Mucosa of rectum (tissue), 2 donors: ENCODE data around the gene BATF3.
"Not testable (repeated sequence)": the region's sequence is repeated elsewhere in the genome, so short reads cannot be mapped to it uniquely, and the experiment has no call there.

ENCODE experiments used
- H3K27ac ChIP-seq, 2 donors: one replicate each; pipeline ENCODE4 v1.7.0; 2013; ENCODE audit warnings: inconsistent platforms in 2 of 2, low read depth in 2 of 2, low read length in 2 of 2
- H3K27me3 ChIP-seq, 2 donors: one replicate each; pipeline ENCODE4 v1.7.0; 2013; ENCODE audit warnings: low read length in 2 of 2; ENCODE audit not compliant: control insufficient read depth in 2 of 2, insufficient read depth in 2 of 2
- H3K36me3 ChIP-seq, 2 donors: one replicate each; pipeline ENCODE4 v1.7.0; 2013; ENCODE audit warnings: low read length in 2 of 2; ENCODE audit not compliant: control insufficient read depth in 2 of 2, insufficient read depth in 2 of 2
- H3K4me1 ChIP-seq, 2 donors: one replicate each; pipeline ENCODE4 v1.7.0; 2013; ENCODE audit warnings: low read length in 2 of 2, mild to moderate bottlenecking in 1 of 2; ENCODE audit not compliant: control insufficient read depth in 2 of 2, insufficient read depth in 2 of 2
- H3K4me3 ChIP-seq, 2 donors: one replicate each; pipeline ENCODE4 v1.7.0; 2013; ENCODE audit warnings: low read length in 2 of 2
- H3K9ac ChIP-seq, 2 donors: one replicate each; pipeline ENCODE4 v1.7.0; 2013; ENCODE audit warnings: low read length in 2 of 2, low read depth in 1 of 2, mild to moderate bottlenecking in 1 of 2
- H3K9me3 ChIP-seq, 2 donors: one replicate each; pipeline ENCODE4 v1.7.0; 2013; ENCODE audit warnings: low read length in 2 of 2; ENCODE audit not compliant: control insufficient read depth in 2 of 2
- donor health status: healthy.
- donor health status: Normal muscosa, but diverticular disease.

The BATF3 gene

DNA sequence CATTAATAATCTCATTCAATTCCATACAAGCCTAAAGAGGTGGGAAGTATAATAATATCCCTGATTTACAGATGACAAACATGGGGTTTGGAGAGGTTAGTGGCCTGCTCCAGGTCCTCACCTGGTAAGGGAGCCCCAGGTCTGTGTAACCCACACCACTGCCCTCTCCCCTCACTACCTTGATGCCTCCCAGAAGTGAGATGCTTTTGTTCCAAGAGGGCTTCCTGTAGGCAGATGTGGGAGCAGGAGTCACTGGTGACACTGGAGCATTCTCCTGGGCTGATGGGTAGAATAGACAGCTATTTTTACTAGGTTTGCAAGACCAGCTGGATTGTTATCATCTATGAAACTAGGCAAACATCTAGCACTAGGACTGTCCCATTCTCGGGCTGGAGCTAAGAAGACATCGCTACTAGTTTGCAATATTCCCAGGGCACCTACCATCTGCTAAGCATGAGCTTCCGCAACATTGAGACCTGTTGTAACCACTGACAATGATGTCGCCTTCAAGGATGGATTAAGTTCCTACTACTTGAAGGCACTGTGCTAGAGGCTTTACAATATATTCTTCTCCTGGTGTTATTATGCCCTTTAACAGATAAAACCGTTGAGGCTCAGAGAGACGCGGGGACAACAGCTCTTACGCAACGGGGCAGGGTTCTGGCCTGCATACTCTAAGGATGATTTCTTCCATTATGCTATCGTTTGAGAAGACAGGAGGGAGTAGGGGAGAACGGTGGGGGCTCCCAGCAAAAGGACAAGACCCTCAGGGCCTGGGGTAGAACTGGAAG, 35.0 kb downstream of the BATF3 start:
- no peak overlapping the region for H3K9ac ChIP-seq
- H3K27me3 ChIP-seq: peaks cover 0 to 4% of the 10 kb centered on the region in 2 donors
- peaks cover 0 to 12% of the 10 kb centered on the region in 2 donors for H3K4me1 ChIP-seq
- H3K27ac ChIP-seq: no peak overlapping the region
- H3K36me3 ChIP-seq: no peaks in the 10 kb centered on the region
- H3K4me3 ChIP-seq: no peak overlapping the region
- no peaks in the 10 kb centered on the region for H3K9me3 ChIP-seq

- not testable (repeated sequence) for H3K36me3 ChIP-seq, H3K27me3 ChIP-seq, H3K9ac ChIP-seq, H3K27ac ChIP-seq, H3K9me3 ChIP-seq, H3K4me3 ChIP-seq, H3K4me1 ChIP-seq
Observed at GRCh38 chr1:212658250-212658649, 41.4 kb downstream of the BATF3 start.

DNA sequence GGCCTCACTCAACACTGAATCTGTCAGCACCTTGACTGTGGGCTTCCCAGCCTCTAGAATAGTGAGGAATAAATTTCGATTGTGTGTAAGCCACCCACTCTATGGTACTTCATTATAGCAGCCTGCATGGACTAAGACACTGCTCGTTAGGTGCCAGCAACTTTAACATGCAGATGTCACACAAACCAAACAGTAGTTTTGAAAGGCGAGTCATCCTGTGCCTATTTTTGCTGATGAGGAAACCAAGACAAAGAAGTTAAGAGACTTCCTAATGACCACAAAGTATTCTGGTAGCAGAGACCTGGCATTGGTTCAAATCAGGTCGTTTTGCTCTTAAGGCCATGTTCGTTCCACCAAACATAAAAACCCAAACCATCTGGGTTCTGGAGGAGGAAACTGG, 42.9 kb downstream of the BATF3 start:
- H3K9me3 ChIP-seq: no peaks in the 10 kb centered on the region
- no peaks in the 10 kb centered on the region for H3K4me1 ChIP-seq
- no peak overlapping the region for H3K4me3 ChIP-seq
- H3K36me3 ChIP-seq: no peaks in the 10 kb centered on the region
- no peak overlapping the region for H3K9ac ChIP-seq
- no peaks in the 10 kb centered on the region for H3K27me3 ChIP-seq
- no peak overlapping the region for H3K27ac ChIP-seq

- no peak overlapping the region for H3K27ac ChIP-seq
- no peaks in the 10 kb centered on the region for H3K27me3 ChIP-seq
- no peaks in the 10 kb centered on the region for H3K9me3 ChIP-seq
- no peaks in the 10 kb centered on the region for H3K4me1 ChIP-seq
- H3K9ac ChIP-seq: no peak overlapping the region
- no peak overlapping the region for H3K4me3 ChIP-seq
- H3K36me3 ChIP-seq: no peaks in the 10 kb centered on the region
Observed at GRCh38 chr1:212655668-212656440, 43.8 kb downstream of the BATF3 start.

DNA sequence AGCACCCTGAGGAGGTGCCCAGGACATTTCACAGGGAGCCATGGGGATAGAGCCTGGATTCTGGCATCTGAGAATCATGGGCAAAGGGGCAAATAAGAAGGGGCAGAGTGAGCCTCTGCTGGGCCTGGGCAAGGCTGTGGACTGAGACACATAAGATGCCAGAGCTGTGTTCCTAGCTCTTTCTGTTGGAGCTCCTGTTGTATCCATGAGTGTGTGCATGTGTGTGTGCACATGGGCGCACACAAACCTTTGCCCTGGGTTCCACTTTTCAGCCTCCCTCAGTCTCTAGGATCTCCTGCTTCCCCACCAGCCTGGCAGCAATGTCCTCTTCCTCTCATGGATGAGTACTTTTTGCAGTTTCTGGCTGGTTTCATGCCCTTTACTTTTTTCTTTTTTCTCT, 47.0 kb downstream of the BATF3 start:
- H3K36me3 ChIP-seq: no peaks in the 10 kb centered on the region
- no peaks in the 10 kb centered on the region for H3K27me3 ChIP-seq
- no peaks in the 10 kb centered on the region for H3K9me3 ChIP-seq
- no peak overlapping the region for H3K9ac ChIP-seq
- H3K27ac ChIP-seq: no peak overlapping the region
- H3K4me3 ChIP-seq: no peak overlapping the region
- no peaks in the 10 kb centered on the region for H3K4me1 ChIP-seq

DNA sequence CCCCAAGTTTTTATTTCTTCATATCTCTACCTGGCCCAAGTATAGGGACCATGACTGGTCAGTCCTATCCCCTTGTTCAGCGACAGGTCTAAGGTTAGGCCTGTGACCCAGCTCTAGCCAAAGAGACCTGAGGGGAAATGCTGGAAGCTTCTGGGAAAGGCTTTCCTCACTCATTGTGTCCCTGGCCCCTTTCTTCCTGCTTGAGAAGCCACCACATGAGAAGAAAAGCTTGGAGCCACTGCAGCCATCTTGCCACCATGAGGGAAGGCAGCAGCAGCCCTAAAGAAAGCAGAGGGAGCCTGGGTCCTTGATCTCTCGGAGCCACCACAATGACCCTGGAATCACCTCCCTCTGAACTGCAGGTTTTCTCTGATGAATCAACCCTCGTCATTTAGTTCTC, 47.7 kb downstream of the BATF3 start:
- H3K9me3 ChIP-seq: no peaks in the 10 kb centered on the region
- no peak overlapping the region for H3K27ac ChIP-seq
- H3K9ac ChIP-seq: no peak overlapping the region
- H3K4me3 ChIP-seq: no peak overlapping the region
- H3K27me3 ChIP-seq: no peaks in the 10 kb centered on the region
- H3K36me3 ChIP-seq: no peaks in the 10 kb centered on the region
- no peaks in the 10 kb centered on the region for H3K4me1 ChIP-seq

GRCh38 chr1:212651521-212651920, 48.1 kb downstream of the BATF3 start:
- no peaks in the 10 kb centered on the region for H3K36me3 ChIP-seq
- H3K4me3 ChIP-seq: no peak overlapping the region
- no peaks in the 10 kb centered on the region for H3K9me3 ChIP-seq
- H3K27me3 ChIP-seq: no peaks in the 10 kb centered on the region
- H3K4me1 ChIP-seq: no peaks in the 10 kb centered on the region
- no peak overlapping the region for H3K9ac ChIP-seq
- no peak overlapping the region for H3K27ac ChIP-seq

- no peak overlapping the region for H3K4me3 ChIP-seq
- peaks cover 0 to 3% of the 10 kb centered on the region in 2 donors for H3K4me1 ChIP-seq
- no peaks in the 10 kb centered on the region for H3K36me3 ChIP-seq
- H3K9ac ChIP-seq: no peak overlapping the region
- no peaks in the 10 kb centered on the region for H3K9me3 ChIP-seq
- no peak overlapping the region for H3K27ac ChIP-seq
- H3K27me3 ChIP-seq: no peaks in the 10 kb centered on the region
Observed at GRCh38 chr1:212650228-212650627, 49.4 kb downstream of the BATF3 start.

DNA sequence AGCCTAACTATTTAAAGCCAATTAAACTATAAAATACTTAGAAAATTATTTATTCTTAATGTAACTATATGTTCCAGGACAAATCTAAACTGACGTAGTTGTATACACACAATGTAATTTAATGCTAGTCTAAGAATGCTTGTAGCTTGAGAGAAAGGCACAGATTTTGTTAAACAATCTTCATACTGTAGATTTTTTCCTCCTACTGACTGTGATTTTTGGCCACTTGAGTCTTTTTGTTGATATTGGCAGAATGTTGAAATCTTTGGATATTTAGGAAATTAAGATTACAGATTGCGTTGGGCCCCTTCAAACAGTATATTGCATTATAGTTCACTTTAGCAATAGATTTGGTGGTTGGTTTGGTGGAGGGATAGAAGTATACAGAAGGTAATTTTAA, 50.6 kb downstream of the BATF3 start:
- no peak overlapping the region for H3K4me3 ChIP-seq
- no peaks in the 10 kb centered on the region for H3K9me3 ChIP-seq
- no peaks in the 10 kb centered on the region for H3K36me3 ChIP-seq
- peaks cover 0 to 3% of the 10 kb centered on the region in 2 donors for H3K4me1 ChIP-seq
- no peak overlapping the region for H3K27ac ChIP-seq
- no peak overlapping the region for H3K9ac ChIP-seq
- no peaks in the 10 kb centered on the region for H3K27me3 ChIP-seq

- Histone ChIP-seq H3K27ac (no peak overlapping the region), H3K9ac (no peak overlapping the region), H3K4me3 (no peak overlapping the region), H3K9me3 (no peaks in the 10 kb centered on the region), H3K36me3 (no peaks in the 10 kb centered on the region), H3K4me1 (peaks cover 0 to 3% of the 10 kb centered on the region in 2 donors), H3K27me3 (no peaks in the 10 kb centered on the region)
Observed at GRCh38 chr1:212648431-212648830, 51.2 kb downstream of the BATF3 start.
